Embryonic facial prominence (tissue), 1 donor: ENCODE measurements around the gene C5.
"Not testable (repeated sequence)": the region's sequence is repeated elsewhere in the genome, so short reads cannot be mapped to it uniquely, and the experiment has no call there.

Experiments used
- DNase-seq: peaks from one replicate; pipeline ENCODE4 v3.0.0-alpha.2; 2016; ENCODE audit errors: extremely low spot score

The C5 gene

GRCh38 chr9:121048618-121049017 lies 1.5 kb downstream of the C5 start:
- no peak for DNase-seq

GRCh38 chr9:121048175-121048574 lies 1.9 kb downstream of the C5 start:
- no peak for DNase-seq

- no peak for DNase-seq
Observed at GRCh38 chr9:121038804-121039203, 11.3 kb downstream of the C5 start.

- DNase-seq = no peak
Observed at GRCh38 chr9:121038362-121038761, 11.7 kb downstream of the C5 start.

- not testable (repeated sequence) for DNase-seq
Observed at GRCh38 chr9:121035717-121036116, 14.4 kb downstream of the C5 start.

- DNase-seq = no peak
Observed at GRCh38 chr9:121034529-121034928, 15.5 kb downstream of the C5 start.

GRCh38 chr9:121029469-121029868 lies 20.6 kb downstream of the C5 start:
- no peak for DNase-seq

- not testable (repeated sequence) for DNase-seq
Observed at GRCh38 chr9:121028285-121028684, 21.8 kb downstream of the C5 start.

- no peak for DNase-seq
Observed at GRCh38 chr9:121026768-121027167, 23.3 kb downstream of the C5 start.

- DNase-seq = no peak
Observed at GRCh38 chr9:121026260-121026691, 23.8 kb downstream of the C5 start.

- DNase-seq = no peak
Observed at GRCh38 chr9:121024237-121024636, 25.8 kb downstream of the C5 start.

- no peak for DNase-seq
Observed at GRCh38 chr9:121023064-121023463, 27.0 kb downstream of the C5 start.

- no peak for DNase-seq
Observed at GRCh38 chr9:121021301-121021700, 28.8 kb downstream of the C5 start.

- DNase-seq = no peak
Observed at GRCh38 chr9:121019273-121019672, 30.8 kb downstream of the C5 start.

- no peak for DNase-seq
Observed at GRCh38 chr9:121013911-121014310, 36.2 kb downstream of the C5 start.

GRCh38 chr9:121009650-121010049 lies 40.4 kb downstream of the C5 start:
- DNase-seq = no peak

GRCh38 chr9:120999317-120999716 lies 50.8 kb downstream of the C5 start:
- no peak for DNase-seq

GRCh38 chr9:120998111-120998510 lies 52.0 kb downstream of the C5 start:
- no peak for DNase-seq

GRCh38 chr9:120997502-120997901 lies 52.6 kb downstream of the C5 start:
- no peak for DNase-seq

GRCh38 chr9:120996409-120996808 lies 53.7 kb downstream of the C5 start:
- no peak for DNase-seq

- no peak for DNase-seq
Observed at GRCh38 chr9:120989065-120989464, 61.0 kb downstream of the C5 start.

- peak; percentile 25 for DNase-seq
Observed at GRCh38 chr9:120985819-120986222, 64.3 kb downstream of the C5 start.

GRCh38 chr9:120983259-120983837 lies 66.7 kb downstream of the C5 start:
- no peak for DNase-seq

- no peak for DNase-seq
Observed at GRCh38 chr9:120982836-120983235, 67.2 kb downstream of the C5 start.
